Cardiac fibroblast (primary cell): ENCODE measurements around the gene CIAPIN1.

ENCODE experiments used
- DNase-seq, 2 donors: peaks; one replicate each; pipeline versions ENCODE4 v3.0.0 to v3.0.0-alpha.2; 2010; ENCODE audit warnings: low read depth in 2 of 2
- H3K4me3 ChIP-seq, 2 donors: replicated peaks in 1 of 2; 1 replicate in 1 of 2; 2 replicates in 1 of 2; pipeline ENCODE4 v1.5.1; 2011; ENCODE audit warnings: low read depth in 2 of 2, low read length in 2 of 2, mild to moderate bottlenecking in 2 of 2, moderate library complexity in 1 of 2
- TF ChIP-seq, protein P1 (sequence below): IDR thresholded peaks from one replicate; pipeline ENCODE4 v1.5.1; 2011; ENCODE audit warnings: low read depth, mild to moderate bottlenecking, low read length, inconsistent platforms

CIAPIN1 gene

DNA sequence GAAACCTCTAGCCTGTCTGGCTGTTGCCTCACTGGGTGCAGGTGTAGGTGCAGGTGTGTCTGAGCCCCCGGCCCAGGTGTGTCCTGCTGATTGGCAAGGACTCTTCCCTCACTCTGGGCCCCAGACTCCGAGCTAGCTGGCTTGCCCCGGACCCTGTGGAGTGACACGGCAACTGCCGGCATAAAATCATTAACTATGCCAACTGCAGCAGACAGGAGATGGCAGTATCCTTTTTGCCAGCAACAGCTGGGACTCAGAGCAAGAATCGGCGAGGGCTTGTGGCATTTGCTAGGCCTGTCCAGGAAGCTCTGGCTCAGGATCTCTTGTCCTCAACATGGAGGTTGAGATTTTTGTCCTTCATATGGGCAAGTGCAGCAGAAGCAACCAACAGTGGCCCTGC lies 20.8 kb downstream of the CIAPIN1 start:
- TF ChIP-seq, protein P1, sequence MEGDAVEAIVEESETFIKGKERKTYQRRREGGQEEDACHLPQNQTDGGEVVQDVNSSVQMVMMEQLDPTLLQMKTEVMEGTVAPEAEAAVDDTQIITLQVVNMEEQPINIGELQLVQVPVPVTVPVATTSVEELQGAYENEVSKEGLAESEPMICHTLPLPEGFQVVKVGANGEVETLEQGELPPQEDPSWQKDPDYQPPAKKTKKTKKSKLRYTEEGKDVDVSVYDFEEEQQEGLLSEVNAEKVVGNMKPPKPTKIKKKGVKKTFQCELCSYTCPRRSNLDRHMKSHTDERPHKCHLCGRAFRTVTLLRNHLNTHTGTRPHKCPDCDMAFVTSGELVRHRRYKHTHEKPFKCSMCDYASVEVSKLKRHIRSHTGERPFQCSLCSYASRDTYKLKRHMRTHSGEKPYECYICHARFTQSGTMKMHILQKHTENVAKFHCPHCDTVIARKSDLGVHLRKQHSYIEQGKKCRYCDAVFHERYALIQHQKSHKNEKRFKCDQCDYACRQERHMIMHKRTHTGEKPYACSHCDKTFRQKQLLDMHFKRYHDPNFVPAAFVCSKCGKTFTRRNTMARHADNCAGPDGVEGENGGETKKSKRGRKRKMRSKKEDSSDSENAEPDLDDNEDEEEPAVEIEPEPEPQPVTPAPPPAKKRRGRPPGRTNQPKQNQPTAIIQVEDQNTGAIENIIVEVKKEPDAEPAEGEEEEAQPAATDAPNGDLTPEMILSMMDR = no peak
- DNase-seq = no peak

DNA sequence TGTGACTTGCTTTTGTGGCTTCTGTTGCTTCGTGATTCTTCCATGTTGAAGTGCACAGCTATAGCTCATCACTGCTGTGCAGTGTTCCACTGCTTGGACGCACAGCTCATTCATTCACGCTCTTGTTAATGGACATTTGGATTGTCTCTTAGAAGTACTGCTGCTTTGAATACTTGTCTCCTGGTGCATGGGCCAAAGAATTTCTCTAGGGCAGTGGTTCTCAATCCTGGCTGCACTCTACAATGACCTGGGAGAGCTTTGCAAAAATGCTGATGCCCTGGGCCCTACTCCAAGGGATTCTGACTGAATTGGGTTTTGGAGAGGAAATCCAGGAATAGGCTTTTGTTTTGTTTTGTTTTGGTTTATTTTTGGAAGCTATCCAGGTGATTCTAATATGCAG lies 22.6 kb downstream of the CIAPIN1 start:
- TF ChIP-seq, protein P1 = no peak
- no peak for DNase-seq
- no peak overlapping the region for H3K4me3 ChIP-seq

More for the DNA sequence above, 20.8 kb downstream of the CIAPIN1 start:
- H3K4me3 ChIP-seq = no peak overlapping the region

DNA sequence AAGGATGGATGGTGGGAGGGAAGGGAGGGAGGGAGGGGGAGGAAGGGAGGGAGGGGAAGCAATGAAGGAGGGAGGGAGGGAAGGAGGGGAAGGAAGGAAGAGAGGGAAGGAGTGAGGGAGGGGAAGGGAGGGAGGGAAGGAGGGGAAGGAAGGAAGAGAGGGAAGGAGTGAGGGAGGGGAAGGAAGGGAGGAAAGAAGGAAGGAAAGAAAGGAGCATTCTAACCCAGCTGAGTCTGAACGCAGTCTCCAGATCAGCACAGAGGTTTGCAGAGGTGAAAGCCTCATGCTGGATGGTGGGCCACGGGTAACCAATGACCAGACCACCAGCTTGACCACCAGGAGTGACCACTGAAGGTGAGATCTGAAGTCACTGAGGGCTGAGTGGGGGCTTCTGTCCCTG lies 24.0 kb downstream of the CIAPIN1 start:
- no peak for DNase-seq
- TF ChIP-seq, protein P1 = no peak
- no peak overlapping the region for H3K4me3 ChIP-seq

DNA sequence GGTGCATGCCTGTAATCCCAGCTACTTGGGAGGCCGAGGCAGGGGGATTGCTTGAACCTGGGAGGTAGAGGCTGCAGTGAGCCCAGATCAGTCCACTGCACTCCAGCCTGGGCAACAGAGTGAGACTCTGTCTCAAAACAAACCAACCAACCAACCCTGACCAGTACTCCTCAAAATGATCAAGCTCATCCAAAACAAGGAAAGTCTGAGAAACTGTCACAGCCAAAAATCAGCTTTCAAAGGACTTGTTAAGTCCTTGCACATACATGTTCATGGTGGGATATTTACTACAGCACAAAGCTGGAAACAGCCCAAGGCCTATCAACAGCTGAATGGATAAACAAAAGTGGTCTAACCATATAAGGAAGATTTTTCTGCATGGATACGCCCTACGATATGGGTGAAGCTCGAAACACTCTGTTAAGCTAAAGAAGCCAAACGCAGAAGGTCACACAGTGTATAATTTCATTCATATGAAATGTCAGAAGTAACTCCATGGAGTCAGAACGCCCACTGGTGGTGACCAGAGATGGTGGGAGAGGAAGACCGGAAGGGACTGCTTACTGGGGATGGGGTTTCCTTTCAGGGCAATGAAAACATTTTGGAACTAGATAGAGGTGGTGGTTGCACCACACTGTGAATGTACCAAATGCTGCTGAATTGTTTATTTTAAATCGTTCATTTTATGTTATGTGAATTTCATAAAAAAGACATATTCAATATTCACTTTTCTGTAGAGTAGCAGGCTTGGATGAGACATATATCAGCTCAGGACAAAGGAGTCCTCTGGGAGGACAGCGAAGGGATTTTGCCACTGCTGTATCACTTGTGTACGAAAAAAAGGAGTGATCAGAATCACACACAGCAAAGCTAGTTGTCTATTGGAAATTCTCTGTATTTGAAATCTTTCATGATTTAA lies 24.9 kb downstream of the CIAPIN1 start:
- DNase-seq = peak; percentile 74 to 79
- TF ChIP-seq, protein P1 = peak; percentile 82
- H3K4me3 ChIP-seq = no peak overlapping the region

DNA sequence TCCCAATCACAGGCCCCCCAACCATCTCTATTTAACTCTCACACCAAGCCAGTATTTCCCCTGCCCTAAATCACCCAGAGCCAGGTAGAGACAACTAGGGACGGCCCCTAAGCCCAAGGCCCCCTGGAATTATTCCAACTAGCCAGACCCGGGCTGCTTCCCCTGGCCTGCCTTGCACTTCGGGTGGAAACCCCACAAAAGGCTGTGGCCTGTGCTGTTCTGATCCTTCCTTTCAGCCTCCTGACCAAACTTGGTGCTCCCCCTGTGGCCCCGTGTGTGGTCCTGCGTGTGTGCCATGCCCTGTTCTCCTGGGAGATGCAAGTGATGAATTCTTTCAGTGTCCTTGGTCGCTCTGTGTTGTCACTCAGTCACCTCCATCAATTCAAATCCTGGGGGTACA lies 27.7 kb downstream of the CIAPIN1 start:
- TF ChIP-seq, protein P1 = no peak
- no peak for DNase-seq
- H3K4me3 ChIP-seq = no peak overlapping the region

DNA sequence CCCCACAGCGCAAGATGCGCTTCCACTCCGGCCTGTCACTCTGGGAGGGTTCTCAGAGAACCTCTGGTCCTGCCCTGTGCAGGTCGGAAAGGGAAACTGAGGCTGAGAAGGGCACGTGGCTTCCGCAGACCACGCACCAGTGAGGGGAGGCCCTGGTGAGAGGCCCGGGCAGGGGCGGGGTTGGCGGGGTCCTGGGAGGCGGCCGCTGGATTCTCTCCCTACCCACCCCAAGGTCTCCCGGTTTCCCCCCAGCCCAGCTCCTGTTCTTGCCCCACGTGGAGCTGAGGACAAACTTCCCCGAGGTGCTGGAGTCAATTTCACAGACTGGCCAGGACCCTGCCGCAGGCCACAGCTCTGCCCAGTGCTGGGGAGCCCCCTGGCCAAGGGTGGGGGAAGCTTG lies 31.1 kb downstream of the CIAPIN1 start:
- TF ChIP-seq, protein P1 = no peak
- DNase-seq = no peak
- H3K4me3 ChIP-seq = no peak overlapping the region
